Measurements from ENCODE around the gene NUDT8. TPM values are rescaled to one million over a fixed set of nuclear protein-coding genes. Genes with fewer than 3 reads are reported as not detected.

Gene NUDT8
- total and polyA plus RNA-seq, 9 of the 15 experiments (the other 6 are each of a cell fraction or from before 2014, with no cell fraction given), result 0.23 to 27.8 (median 5.0) TPM

DNA sequence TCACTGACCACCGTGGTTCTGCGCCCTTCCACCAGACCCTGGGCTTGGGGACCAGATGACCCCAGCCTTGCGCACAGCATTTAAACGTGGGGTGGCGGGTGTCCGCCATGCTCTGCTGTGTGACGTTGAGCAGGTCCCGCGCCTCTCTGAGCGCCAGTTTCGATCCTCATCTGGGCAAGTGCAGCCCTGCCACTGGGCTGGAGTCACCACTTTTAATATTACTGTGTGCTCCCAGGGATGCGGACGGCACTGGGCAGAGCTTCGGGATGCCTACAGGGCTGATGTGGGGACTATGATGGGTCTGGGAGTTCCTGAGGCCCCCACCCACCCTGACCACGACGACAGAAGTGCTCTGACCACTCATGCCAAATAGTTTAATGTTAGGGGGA, 1.2 kb upstream of the NUDT8 start (continued):
- 0 out of 2 replicates have a peak, but pooled peaks have one; percentile 27 for TF ChIP-seq MTF1 (CRISPR knock-in tag; IDR thresholded peaks at IDR 0.05; ENCODE audit: borderline replicate concordance)
- TF ChIP-seq TRIM24 (IDR thresholded peaks at IDR 0.05), result no peak
- TF ChIP-seq, protein P1, sequence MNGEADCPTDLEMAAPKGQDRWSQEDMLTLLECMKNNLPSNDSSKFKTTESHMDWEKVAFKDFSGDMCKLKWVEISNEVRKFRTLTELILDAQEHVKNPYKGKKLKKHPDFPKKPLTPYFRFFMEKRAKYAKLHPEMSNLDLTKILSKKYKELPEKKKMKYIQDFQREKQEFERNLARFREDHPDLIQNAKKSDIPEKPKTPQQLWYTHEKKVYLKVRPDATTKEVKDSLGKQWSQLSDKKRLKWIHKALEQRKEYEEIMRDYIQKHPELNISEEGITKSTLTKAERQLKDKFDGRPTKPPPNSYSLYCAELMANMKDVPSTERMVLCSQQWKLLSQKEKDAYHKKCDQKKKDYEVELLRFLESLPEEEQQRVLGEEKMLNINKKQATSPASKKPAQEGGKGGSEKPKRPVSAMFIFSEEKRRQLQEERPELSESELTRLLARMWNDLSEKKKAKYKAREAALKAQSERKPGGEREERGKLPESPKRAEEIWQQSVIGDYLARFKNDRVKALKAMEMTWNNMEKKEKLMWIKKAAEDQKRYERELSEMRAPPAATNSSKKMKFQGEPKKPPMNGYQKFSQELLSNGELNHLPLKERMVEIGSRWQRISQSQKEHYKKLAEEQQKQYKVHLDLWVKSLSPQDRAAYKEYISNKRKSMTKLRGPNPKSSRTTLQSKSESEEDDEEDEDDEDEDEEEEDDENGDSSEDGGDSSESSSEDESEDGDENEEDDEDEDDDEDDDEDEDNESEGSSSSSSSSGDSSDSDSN (IDR thresholded peaks at IDR 0.05; ENCODE audit: borderline replicate concordance in 1 of 2, low read depth in 2 of 2, low read length in 2 of 2), result no peak
- no peak for TF ChIP-seq ZFP30 (CRISPR knock-in tag; IDR thresholded peaks at IDR 0.05; ENCODE audit: borderline replicate concordance)

DNA sequence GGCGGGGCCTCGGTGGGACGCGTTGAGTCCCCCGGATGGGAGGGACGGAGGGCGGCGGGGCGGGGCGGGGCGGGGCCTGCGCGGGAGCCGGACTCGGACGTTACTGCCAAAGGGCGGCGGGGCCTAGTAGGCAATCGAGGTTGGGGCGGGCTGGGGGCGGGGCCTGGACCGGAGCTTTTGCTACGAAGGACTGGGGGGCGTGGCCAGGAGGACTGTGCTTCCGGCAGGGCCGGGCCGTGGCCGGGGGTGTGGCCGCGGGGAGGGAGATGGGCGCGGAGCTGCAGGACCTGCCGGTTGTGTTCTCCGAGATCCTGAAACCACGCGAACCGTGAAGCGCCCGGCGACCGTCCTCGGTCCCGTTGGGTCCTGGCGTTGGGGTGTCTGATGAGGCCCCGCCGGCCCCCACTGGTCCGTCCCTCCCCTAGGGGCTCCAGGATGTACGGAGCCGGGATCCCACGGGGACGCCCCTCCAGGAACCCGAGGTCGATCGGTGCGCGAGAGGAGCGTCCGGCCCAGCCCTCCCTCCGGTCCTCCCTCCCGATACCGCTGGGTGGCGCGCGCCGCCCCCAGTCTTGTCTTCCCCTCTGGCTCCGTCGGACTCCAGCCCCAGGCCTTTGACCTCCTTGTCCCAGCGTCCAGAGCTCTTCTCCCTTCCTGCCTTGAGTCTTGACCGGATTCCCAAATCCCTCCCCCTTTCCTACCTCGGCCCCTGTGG, 648 bp upstream of the NUDT8 start:
- no peaks in the 10 kb centered on the region for H3K27me3 ChIP-seq (ENCODE audit: control insufficient read depth in 2 of 2, insufficient read depth in 2 of 2, low read length in 2 of 2)
- H3K27ac ChIP-seq (ENCODE audit: extremely low read depth, low read depth, low read length), result peak overlapping the region; percentile 80
- ChIA-PET CTCF (ENCODE audit: low intra/inter-chr PET ratio) (interaction anchor here (0.5 to 1.2 kb wide), 5 partner anchors 13 to 71 kb away, joined by 3 read pairs; no protein-coding TSS in a partner anchor), POLR2A (interaction anchor here (0.6 to 5.2 kb wide), 11 partner anchors 13 to 153 kb away, joined by 3 to 36 read pairs (median 5); partner anchors contain the start of gene AIP)
- FAIRE-seq, result peak; percentile 88
- H3K36me3 ChIP-seq (ENCODE audit: control insufficient read depth, insufficient read depth, low read length), result peaks cover 15% of the 10 kb centered on the region; the same call in 1 of the 3 replicates
- H2AFZ ChIP-seq (ENCODE audit: low read depth, low read length), result peak overlapping the region; percentile 98
- in situ Hi-C loops (cut with MboI), result no loop called here
- peak overlapping the region; percentile 71 for H3K4me3 ChIP-seq
- no peaks in the 10 kb centered on the region for H3K79me2 ChIP-seq (ENCODE audit: control insufficient read depth, insufficient read depth, low read length)
- BruUV-seq (replicated peaks), result no TSS peak
- H3K9me1 ChIP-seq (ENCODE audit: control insufficient read depth, insufficient read depth, low read length), result no peaks in the 10 kb centered on the region
- intact Hi-C loops (cut with micrococcal nuclease), result loop anchor here (5.0 kb wide), 1 partner anchor 67 kb away; no protein-coding TSS in a partner anchor
- peak overlapping the region; percentile 93 for H3K4me2 ChIP-seq (ENCODE audit: insufficient read depth, low read length)
- ATAC-seq, result peak; percentile 87
- no peaks in the 10 kb centered on the region for H4K20me1 ChIP-seq (replicated peaks; ENCODE audit: control insufficient read depth, insufficient read depth, low read length)
- H3K4me1 ChIP-seq (replicated peaks in 1 of 2; ENCODE audit: control insufficient read depth in 2 of 2, insufficient read depth in 2 of 2, low read length in 2 of 2), result peaks cover 10 to 72% of the 10 kb centered on the region in 2 experiments
- under 1% methylated on average over 25 of the region's 70 CpGs for WGBS (ENCODE audit: insufficient coverage, low coverage, missing lambda C conversion rate)
- peak; percentile 96 to 98 (median 98) for DNase-seq (ENCODE audit: extremely low read depth in 1 of 4, low spot score in 3 of 4)
- peak overlapping the region; percentile 63 to 93 for H3K9ac ChIP-seq (ENCODE audit: insufficient read depth in 1 of 2, low read depth in 2 of 2, low read length in 2 of 2)
- H3K9me3 ChIP-seq (replicated peaks; ENCODE audit: control insufficient read depth, insufficient read depth, low read depth, low read length), result no peaks in the 10 kb centered on the region
- TF ChIP-seq HDAC1 (IDR thresholded peaks at IDR 0.05) (peak in 1 of 2 experiments; percentile 89; a peak in 2 of 4 replicates), CBFA2T3 (IDR thresholded peaks at IDR 0.05) (no peak), ZBED1 (IDR thresholded peaks at IDR 0.05) (no peak), HDAC3 (IDR thresholded peaks at IDR 0.05; ENCODE audit: borderline replicate concordance, partially characterized antibody) (no peak), KLF1 (tag; IDR thresholded peaks at IDR 0.05) (no peak), HEY1 (CRISPR knock-in tag; IDR thresholded peaks at IDR 0.05; ENCODE audit: borderline replicate concordance) (no peak), NCOR1 (IDR thresholded peaks at IDR 0.05) (no peak)
- TF ChIP-seq, protein P2, sequence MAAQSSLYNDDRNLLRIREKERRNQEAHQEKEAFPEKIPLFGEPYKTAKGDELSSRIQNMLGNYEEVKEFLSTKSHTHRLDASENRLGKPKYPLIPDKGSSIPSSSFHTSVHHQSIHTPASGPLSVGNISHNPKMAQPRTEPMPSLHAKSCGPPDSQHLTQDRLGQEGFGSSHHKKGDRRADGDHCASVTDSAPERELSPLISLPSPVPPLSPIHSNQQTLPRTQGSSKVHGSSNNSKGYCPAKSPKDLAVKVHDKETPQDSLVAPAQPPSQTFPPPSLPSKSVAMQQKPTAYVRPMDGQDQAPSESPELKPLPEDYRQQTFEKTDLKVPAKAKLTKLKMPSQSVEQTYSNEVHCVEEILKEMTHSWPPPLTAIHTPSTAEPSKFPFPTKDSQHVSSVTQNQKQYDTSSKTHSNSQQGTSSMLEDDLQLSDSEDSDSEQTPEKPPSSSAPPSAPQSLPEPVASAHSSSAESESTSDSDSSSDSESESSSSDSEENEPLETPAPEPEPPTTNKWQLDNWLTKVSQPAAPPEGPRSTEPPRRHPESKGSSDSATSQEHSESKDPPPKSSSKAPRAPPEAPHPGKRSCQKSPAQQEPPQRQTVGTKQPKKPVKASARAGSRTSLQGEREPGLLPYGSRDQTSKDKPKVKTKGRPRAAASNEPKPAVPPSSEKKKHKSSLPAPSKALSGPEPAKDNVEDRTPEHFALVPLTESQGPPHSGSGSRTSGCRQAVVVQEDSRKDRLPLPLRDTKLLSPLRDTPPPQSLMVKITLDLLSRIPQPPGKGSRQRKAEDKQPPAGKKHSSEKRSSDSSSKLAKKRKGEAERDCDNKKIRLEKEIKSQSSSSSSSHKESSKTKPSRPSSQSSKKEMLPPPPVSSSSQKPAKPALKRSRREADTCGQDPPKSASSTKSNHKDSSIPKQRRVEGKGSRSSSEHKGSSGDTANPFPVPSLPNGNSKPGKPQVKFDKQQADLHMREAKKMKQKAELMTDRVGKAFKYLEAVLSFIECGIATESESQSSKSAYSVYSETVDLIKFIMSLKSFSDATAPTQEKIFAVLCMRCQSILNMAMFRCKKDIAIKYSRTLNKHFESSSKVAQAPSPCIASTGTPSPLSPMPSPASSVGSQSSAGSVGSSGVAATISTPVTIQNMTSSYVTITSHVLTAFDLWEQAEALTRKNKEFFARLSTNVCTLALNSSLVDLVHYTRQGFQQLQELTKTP (IDR thresholded peaks at IDR 0.05; ENCODE audit: low read depth in 1 of 2, partially characterized antibody in 2 of 2), result peak in 1 of 2 experiments; percentile 58
- TF ChIP-seq, protein P3, sequence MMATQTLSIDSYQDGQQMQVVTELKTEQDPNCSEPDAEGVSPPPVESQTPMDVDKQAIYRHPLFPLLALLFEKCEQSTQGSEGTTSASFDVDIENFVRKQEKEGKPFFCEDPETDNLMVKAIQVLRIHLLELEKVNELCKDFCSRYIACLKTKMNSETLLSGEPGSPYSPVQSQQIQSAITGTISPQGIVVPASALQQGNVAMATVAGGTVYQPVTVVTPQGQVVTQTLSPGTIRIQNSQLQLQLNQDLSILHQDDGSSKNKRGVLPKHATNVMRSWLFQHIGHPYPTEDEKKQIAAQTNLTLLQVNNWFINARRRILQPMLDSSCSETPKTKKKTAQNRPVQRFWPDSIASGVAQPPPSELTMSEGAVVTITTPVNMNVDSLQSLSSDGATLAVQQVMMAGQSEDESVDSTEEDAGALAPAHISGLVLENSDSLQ (IDR thresholded peaks at IDR 0.05), result no peak

All from K562 (cell line).